HG02798 (cell line): ENCODE data around the gene P2RX7.
"Not testable (repeated sequence)": the region's sequence is repeated elsewhere in the genome, so short reads cannot be mapped to it uniquely, and the experiment has no call there.

Experiments
- ATAC-seq: cut with Tn5 transposase; IDR thresholded peaks from one replicate; pipeline ENCODE4 v1.9.1; 2021; ENCODE audit warnings: mild to moderate bottlenecking; ENCODE audit not compliant: unreplicated experiment, poor library complexity

P2RX7 gene

GRCh38 chr12:121223292-121224285, 90.9 kb downstream of the P2RX7 start:
- ATAC-seq = no peak

GRCh38 chr12:121224591-121224990, 91.9 kb downstream of the P2RX7 start:
- no peak for ATAC-seq

GRCh38 chr12:121226399-121226798, 93.7 kb downstream of the P2RX7 start:
- ATAC-seq = no peak

- ATAC-seq = not testable (repeated sequence)
Observed at GRCh38 chr12:121226871-121227270, 94.2 kb downstream of the P2RX7 start.

GRCh38 chr12:121227294-121227693, 94.6 kb downstream of the P2RX7 start:
- ATAC-seq = peak; percentile 75

GRCh38 chr12:121228919-121229665, 96.4 kb downstream of the P2RX7 start:
- ATAC-seq = no peak

GRCh38 chr12:121229826-121230537, 97.3 kb downstream of the P2RX7 start:
- not testable (repeated sequence) for ATAC-seq

- ATAC-seq = no peak
Observed at GRCh38 chr12:121230538-121230907, 97.8 kb downstream of the P2RX7 start.

- ATAC-seq = no peak
Observed at GRCh38 chr12:121232163-121232562, 99.5 kb downstream of the P2RX7 start.

GRCh38 chr12:121232977-121233627, 100.4 kb downstream of the P2RX7 start:
- no peak for ATAC-seq

- no peak for ATAC-seq
Observed at GRCh38 chr12:121233628-121234020, 100.9 kb downstream of the P2RX7 start.

GRCh38 chr12:121236776-121237175, 104.1 kb downstream of the P2RX7 start:
- ATAC-seq = no peak

- no peak for ATAC-seq
Observed at GRCh38 chr12:121237415-121237814, 104.7 kb downstream of the P2RX7 start.
